Stimulated activated CD4-positive, alpha-beta T cell treated with anti-CD3 and anti-CD28 coated beads, Interleukin-1b, Interleukin-23, amount 100 ng/mL, for 1 hour (primary cell): ENCODE measurements around the gene SLC2A4RG.
"Not testable (repeated sequence)": the region's sequence is repeated elsewhere in the genome, so short reads cannot be mapped to it uniquely, and the experiment has no call there.

Source experiments
- DNase-seq, 2 donors: peaks; one replicate each; pipeline ENCODE4 v3.0.0-alpha.2; 2020; ENCODE audit warnings: low read depth in 2 of 2

Gene SLC2A4RG

DNA sequence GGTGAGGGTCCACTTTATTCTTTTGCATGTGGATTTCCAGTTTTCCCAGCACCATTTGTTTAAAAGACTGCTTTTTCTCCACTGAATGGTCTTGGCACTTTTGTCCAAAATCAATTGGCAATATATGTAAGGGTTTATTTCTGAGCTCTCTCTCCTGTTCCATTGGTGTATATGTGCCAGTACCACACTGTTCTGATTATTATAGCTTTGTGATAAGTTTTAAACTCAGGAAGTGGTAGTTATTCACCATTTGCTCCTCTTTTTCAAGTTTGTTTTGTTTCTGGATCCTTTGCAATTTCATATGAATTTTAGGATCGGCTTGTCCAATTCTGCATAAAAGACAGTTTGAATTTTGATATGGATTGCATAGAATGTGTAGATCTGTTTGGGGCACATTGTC, 27.4 kb upstream of the SLC2A4RG start:
- DNase-seq = no peak

DNA sequence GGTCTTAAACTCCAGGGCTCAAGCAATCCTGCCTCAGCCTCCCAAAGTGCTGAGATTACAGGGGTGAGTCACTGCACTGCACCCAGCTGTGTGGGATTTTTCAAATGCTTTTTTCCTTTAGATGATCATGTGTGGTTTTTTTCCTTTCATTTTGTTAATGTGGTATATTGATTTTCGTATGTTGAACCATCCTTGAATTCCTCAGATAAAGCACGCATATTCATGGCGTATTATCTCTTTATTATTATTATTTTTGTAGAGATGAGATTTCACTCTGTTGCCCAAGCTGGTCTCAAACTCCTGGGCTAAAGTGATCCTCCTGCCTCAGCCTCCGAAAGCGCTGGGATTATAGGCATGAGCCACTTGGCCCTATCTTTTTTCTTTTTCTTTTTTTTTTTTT, 24.7 kb upstream of the SLC2A4RG start:
- no peak for DNase-seq

DNA sequence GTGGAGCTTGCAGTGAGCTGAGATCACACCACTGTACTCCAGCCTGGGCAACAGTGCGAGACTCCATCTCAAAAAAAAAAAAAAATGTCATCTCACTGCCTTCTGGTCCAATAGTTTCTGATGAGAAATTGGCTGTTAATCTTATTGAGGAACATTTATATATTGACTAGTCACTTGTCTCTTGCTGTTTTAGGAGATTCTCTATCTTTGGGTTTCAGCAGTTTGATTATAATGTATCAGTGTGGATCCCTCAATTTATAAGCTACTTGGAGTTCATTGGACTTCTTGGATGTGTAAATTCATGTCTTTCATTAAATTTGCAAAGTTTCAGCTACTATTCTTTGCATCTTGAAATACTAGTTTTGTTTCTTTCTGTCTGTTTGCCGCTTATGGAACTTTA, 20.6 kb upstream of the SLC2A4RG start:
- DNase-seq = no peak

DNA sequence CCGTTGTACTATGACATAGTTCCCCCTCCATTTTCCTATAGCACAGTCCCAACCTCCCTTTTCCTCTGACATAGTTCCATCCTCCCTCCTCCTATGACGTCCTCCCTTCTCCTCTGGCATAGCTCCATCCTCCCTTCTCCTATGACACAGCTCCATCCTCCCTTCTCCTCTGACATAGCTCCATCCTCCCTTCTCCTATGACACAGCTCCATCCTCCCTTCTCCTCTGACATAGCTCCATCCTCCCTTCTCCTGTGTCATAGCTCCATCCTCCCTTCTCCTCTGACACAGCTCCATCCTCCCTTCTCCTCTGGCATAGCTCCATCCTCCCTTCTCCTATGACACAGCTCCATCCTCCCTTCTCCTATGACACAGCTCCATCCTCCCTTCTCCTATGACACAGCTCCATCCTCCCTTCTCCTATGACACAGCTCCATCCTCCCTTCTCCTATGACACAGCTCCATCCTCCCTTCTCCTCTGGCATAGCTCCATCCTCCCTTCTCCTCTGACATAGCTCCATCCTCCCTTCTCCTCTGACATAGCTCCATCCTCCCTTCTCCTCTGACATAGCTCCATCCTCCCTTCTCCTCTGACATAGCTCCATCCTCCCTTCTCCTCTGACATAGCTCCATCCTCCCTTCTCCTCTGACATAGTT, 16.5 kb upstream of the SLC2A4RG start:
- DNase-seq = not testable (repeated sequence)

DNA sequence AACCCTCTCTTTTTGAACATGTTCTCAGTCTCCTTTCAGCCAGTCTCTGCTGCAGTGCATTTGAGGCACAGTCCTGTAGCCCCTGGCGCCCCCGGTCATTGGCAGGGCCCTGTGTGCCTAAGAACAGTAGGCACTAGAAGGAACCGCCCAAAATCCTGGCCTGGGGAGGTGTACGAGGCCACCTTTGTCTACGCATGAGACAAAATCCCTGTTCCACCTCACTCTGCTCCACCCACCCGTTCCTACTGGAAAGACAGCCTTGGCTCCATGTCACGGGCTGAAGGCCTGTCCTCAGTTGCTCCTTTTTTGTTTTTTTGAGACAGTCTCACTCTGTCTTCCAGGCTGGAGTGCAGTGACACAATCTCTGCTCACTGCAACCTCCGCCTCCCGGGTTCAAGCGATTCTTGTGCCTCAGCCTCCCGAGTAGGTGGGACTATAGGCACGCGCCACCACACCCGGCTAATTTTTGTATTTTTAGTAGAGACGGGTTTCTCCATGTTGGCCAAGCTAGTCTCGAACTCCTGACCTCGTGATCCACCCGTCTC, 9.3 kb upstream of the SLC2A4RG start:
- DNase-seq = not testable (repeated sequence)

DNA sequence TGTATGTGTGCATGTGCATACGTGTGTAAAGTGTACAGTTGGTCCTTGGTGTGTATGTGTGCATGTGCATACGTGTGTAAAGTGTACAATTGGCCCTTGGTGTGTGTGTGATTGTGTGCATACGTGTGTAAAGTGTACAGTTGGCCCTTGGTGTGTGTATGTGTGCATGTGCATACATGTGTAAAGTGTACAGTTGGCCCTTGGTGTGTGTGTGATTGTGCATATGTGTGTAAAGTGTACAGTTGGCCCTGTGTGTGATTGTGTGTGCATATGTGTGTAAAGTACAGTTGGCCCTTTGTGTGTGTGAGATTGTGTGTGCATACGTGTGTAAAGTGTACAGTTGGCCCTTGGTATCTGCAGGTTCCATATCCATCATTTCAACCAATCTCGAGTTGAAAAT, 8.2 kb upstream of the SLC2A4RG start:
- no peak for DNase-seq

DNA sequence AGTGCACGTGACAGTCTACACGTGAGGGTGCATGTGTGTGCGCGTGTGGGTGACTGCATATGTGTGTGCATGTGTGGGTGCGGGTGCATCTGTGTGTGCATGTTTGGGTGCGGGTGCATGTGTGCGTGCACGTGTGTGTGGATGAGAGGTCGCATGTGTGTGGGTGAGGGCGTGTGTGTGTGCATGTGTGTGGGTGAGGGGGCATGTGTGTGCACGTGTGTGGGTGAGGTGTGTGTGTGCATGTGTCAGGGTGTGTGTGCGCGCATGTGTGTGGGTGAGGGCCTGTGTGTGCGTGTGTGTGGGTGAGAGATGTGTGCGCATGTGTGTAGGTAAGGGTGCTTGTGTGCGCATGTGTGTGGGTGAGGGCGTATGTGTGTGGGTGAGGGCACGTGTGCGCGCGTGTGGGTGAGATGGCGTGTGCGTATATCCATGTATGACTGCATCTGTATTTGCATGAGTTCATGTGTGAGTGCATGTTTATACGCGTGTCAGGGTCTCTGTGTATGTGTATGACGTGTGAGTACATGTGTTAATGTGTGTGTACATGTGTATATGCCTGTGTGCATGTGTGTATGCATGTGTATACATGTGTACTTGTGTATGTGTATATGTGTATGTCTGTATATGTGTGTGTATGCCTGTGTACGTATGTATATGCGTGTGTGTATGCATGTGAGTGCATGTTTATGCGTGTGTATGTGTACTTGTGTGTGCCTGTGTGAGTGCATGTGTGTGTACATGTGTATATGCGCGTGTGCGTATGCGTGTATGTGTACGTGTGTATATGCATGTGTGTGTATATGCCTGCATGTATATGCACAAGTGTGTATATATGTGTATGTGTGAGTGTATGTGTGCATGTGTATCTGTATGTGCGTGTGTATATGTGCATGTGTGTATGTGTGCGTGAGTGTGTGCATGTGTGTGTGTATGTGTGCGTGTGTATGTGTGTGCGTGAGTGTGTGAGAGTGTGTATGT, 7.2 kb upstream of the SLC2A4RG start:
- no peak for DNase-seq

DNA sequence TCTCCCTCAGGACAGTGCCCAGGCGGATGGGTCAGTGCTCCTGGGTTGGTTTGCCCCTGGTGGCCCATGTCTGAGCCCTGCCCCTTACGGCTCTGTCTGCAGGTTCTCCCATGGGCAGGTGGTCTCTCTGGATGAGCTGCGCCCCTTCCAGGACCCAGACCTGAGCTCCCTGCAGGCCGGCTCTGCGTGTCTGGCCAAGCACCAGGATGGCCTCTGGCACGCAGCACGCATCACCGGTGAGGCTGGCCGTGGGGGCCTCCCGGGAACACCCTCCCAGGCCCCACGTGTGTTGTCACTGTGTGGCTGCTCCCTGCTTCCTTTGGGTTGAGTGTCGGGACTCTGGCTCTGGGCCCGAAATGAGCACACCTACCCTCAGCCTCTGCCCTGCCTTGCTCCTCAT, 6.5 kb upstream of the SLC2A4RG start:
- DNase-seq = no peak

DNA sequence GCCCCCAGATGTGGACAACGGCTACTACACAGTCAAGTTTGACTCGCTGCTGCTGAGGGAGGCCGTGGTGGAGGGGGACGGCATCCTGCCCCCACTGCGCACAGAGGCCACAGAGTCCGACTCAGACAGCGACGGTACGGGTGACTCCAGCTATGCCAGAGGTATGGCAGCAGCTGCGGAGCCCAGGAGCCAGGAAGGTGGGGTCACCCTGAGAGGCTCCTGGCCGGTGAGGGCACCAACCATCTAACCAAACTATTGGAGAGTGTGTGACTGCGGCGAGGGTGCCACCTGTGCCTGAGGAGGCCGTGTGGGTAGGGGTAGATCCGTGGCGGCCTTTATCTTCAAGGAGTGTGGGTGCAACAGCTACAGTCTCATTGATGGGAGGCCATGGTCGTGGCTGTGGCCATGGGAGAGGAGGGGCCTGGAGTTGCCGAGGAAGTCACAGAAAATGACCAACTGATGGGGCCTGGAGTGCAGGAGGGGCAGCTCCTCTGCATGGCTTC, 5.9 kb upstream of the SLC2A4RG start:
- DNase-seq = no peak

DNA sequence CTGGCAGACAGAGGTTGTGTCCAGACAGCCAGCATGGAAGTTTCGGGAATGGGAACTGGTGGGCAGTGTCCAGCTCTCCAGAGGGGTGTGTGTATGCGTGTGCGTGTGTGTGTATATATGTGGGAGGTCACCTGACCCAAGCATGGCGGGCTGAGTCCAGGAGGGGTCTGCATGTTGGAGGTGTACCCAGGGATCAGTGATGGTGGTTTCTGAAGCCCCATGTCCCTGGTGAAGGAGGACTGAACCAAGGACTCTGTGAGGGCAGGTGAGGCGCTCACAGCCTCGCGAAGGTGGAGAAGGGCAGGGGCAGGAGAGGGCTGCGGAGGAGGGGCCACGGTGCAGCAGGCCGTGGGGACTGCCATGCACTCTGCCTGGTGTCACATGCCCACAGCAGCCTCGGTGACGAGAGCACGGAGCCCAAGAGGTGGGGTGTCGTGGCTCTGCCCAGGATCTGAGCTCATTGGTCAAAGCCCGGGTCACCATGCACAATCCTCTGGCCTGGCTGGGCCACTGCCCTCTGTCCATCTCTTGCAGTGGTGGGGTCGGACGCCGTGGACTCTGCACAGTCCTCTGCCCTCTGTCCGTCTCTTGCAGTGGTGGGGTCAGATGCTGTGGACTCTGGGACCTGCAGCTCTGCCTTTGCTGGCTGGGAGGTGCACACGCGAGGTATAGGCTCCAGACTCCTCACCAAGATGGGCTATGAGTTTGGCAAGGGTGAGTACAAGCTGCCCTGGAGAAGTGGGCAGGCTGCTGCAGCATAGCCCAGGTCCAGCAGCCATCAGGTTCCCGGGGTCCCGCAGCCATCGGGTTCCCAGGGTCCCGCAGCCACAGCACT, 5.2 kb upstream of the SLC2A4RG start:
- DNase-seq = no peak

DNA sequence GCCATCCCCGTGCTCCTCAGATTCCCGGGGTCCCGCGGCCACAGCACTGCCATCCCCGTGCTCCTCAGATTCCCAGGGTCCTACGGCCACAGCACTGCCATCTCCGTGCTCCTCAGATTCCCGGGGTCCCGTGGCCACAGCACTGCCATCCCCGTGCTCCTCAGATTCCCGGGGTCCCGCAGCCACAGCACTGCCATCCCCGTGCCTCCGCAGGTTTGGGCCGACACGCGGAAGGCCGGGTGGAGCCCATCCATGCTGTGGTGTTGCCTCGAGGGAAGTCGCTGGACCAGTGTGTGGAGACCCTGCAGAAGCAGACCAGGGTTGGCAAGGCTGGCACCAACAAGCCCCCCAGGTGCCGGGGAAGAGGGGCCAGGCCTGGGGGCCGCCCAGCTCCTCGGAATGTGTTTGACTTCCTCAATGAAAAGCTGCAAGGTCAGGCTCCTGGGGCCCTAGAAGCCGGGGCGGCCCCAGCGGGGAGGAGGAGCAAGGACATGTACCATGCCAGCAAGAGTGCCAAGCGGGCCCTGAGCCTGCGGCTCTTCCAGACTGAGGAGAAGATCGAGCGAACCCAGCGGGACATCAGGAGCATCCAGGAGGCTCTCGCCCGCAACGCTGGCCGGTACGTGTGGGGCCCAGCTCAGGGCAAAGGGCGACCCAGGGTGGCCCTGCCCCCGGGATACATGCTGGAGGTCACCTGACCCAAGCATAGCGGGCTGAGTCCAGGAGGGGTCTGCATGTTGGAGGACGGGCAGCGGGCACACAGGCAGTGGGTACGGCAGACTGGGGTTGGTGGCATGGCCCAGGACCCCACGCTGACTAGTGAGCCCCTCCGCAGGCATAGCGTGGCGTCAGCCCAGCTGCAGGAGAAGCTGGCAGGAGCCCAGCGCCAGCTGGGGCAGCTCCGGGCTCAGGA, 4.4 kb upstream of the SLC2A4RG start:
- DNase-seq = no peak

DNA sequence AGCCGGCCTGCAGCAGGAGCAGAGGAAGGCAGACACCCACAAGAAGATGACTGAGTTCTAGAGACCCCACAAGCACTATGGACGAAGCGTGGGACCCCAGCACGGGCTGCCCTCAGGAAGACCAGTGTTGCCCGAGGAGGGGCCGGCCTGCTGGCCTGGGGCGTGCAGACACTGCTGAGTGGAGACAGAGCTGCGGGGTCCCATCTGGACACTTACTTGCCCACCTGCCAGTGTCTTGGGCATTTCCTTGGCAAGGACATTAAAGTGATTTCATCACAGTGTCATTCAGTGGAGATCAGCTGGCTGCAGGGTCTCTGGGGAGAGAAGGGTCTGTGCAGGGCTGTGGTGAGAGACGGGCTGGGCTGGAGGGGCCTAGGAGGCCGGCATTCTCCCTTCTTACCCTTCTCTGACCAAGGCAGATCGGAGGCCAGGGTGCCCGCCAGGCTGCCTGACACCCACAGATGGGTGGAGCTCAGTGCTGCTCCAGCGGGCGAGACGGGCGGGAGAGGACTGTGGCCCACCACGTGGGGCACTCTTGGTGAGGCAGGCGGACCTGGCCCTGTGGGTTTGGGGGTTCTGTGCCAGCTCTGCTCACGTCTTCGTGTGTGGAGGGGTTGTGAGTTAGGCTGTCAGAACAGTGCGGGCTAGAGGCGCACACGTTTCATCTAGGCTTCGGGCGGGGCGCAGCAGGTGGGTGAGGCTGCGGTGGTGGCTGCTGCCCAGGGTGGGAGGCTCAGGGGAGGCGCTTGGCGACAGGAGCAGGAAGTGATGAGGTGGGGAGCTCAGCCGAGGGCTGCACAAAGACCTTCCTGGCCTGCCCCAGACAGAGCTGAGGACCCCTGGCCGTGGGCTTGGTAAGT, 3.5 kb upstream of the SLC2A4RG start, which contains the start of gene LIME1:
TSS of gene LIME1 (plus strand) at position 806 of the 860 bp plus-strand sequence. CDS start 886 bp downstream, outside the sequence.
- no peak for DNase-seq

DNA sequence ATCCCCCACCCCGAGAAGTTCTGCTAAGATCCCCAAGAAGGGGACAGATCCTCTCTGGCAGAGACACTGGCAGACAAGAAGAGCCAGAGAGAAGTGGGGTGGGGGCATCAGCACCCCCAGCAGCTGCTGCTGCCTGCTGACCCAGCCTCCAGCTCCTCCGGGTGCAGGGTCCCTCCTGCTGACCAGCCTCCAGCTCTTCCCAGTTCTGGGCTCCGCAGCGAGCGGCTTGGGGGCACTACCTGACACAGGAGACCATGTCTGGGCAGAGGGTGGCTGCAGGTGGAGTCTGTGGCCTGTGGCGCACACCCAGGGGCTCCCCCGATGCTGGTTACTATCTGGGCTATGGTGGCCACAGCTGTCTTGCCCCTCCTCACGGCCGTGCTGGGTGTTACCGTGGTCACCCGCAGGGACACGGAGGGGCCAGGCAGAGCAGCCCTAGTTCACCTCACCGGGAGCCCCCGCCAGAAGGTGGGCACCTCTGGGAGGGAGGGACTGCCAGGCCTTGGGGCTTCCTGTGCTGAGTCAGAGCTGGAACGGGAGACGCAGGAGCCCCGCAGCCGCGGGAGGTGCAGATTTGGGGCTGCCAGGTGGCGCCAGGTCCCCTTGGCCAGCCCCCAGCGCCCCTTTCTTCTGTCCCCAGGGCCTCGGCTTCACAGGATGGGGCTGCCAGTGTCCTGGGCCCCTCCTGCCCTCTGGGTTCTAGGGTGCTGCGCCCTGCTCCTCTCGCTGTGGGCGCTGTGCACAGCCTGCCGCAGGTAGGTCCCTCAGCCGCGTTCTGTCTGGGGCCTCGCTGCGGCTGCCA, 2.5 kb upstream of the SLC2A4RG start:
- DNase-seq = no peak

DNA sequence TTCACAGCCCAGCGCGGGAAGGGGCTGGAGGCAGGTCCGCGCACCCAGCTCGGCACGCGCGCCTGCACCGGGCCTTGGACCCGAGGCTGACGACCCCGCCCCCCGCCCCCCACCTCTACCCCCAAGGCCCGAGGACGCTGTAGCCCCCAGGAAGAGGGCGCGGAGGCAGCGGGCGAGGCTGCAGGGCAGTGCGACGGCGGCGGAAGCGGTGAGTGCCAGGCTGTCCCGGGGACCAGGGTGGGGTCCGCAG, 2.0 kb upstream of the SLC2A4RG start:
- no peak for DNase-seq

DNA sequence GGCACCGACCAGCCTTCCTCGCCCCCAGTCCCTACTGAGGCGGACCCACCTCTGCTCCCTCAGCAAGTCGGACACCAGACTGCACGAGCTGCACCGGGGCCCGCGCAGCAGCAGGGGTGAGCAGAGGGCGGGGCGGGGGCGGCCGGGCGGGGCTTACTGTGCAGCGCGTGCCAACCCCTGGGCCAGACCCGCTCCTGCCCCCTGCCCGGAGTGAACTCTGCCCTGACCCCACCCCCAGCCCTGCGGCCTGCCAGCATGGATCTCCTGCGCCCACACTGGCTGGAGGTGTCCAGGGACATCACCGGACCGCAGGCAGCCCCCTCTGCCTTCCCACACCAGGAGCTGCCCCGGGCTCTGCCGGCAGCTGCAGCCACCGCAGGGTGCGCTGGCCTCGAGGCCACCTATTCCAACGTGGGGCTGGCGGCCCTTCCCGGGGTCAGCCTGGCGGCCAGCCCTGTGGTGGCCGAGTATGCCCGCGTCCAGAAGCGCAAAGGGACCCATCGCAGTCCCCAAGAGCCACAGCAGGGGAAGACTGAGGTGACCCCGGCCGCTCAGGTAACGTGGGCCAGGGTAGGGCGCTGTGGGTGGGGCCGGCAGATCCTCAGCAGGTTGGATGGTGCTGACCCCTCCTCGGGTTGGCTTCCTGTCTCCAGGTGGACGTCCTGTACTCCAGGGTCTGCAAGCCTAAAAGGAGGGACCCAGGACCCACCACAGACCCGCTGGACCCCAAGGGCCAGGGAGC, 1.5 kb upstream of the SLC2A4RG start:
- DNase-seq = no peak

DNA sequence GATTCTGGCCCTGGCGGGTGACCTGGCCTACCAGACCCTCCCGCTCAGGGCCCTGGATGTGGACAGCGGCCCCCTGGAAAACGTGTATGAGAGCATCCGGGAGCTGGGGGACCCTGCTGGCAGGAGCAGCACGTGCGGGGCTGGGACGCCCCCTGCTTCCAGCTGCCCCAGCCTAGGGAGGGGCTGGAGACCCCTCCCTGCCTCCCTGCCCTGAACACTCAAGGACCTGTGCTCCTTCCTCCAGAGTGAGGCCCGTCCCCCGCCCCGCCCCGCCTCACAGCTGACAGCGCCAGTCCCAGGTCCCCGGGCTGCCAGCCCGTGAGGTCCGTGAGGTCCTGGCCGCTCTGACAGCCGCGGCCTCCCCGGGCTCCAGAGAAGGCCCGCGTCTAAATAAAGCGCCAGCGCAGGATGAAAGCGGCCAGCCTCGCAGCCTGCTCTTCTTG, 868 bp upstream of the SLC2A4RG start:
- no peak for DNase-seq

DNA sequence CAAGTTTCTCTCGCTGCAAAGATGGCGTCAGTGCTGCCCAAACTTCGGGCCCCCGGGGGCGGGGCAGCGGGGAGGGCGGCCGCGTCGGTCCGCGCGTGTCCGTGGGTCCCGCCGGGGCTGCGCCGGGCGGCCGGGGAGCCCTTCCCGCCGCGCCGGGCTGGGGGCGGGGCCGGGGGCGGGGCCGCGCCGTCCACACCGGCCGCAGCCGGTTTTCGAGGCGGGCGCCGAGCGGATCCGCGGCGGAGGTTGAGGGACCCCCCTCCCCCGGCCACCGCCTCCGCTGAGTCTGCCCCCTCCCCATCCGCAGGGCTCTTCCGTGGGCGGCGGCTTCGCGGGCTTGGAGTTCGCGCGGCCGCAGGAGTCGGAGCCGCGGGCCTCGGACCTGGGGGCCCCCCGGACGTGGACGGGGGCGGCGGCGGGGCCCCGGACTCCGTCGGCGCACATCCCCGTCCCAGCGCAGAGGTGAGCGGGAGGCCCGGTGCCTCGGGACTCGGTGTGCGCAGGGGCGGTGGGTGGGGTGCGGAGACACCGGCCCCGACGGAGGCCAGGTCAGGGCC, 572 bp downstream of the SLC2A4RG start:
- no peak for DNase-seq
